ENCODE data around the gene TCEANC. TPM values are rescaled to one million over a fixed set of nuclear protein-coding genes. Genes with fewer than 3 reads are reported as not detected.
A peak's percentile ranks its signal among the peaks of the same experiment; 100 is the strongest.
"Not testable (repeated sequence)": the region's sequence is repeated elsewhere in the genome, so short reads cannot be mapped to it uniquely, and the experiment has no call there.

The TCEANC gene
- 1 to 10 TPM; 3.1 to 5.7 (median 4.9) TPM for polyA plus RNA-seq (ENCODE audit: insufficient read length in 10 of 10)
- long read RNA-seq, donor 1 = 0 reads
- long read RNA-seq, donor 2 = 0 reads
- long read RNA-seq, donor 3 = 0 reads
- long read RNA-seq, donor 4 = 0 reads
- long read RNA-seq, donor 5, partial matches to known transcripts = 0 of 1 reads
- long read RNA-seq, donor 5, other reads (novel, unspliced or antisense) = 0 of 1 reads
- long read RNA-seq, donor 6 = 0 reads
- long read RNA-seq, donor 7 = 0 reads
- long read RNA-seq, donor 8 = 0 reads
- long read RNA-seq, donor 9 = 0 reads

- DNase-seq = peak; percentile 95 to 96 (median 96)
Observed at GRCh38 chrX:13652850-13653693, at the start of gene TCEANC. TSS of gene TCEANC (plus strand) at chrX:13653141. CDS start at chrX:13662509, 9,368 bp downstream.

GRCh38 chrX:13605611-13606010, 47.3 kb upstream of the TCEANC start:
- DNase-seq = no peak

- DNase-seq = no peak
Observed at GRCh38 chrX:13607331-13607995, 45.5 kb upstream of the TCEANC start.

GRCh38 chrX:13607996-13608365, 45.0 kb upstream of the TCEANC start:
- DNase-seq = no peak

GRCh38 chrX:13614154-13614553, 38.8 kb upstream of the TCEANC start:
- no peak for DNase-seq

- no peak for DNase-seq
Observed at GRCh38 chrX:13620207-13620606, 32.7 kb upstream of the TCEANC start.

GRCh38 chrX:13622401-13622964, 30.5 kb upstream of the TCEANC start:
- DNase-seq = peak in 2 of 3 donors; percentile 10 to 48

- DNase-seq = no peak
Observed at GRCh38 chrX:13627306-13627705, 25.6 kb upstream of the TCEANC start.

- not testable (repeated sequence) for DNase-seq
Observed at GRCh38 chrX:13637224-13637623, 15.7 kb upstream of the TCEANC start.

GRCh38 chrX:13638021-13638420, 14.9 kb upstream of the TCEANC start:
- DNase-seq = no peak

GRCh38 chrX:13638826-13639225, 14.1 kb upstream of the TCEANC start:
- DNase-seq = no peak

- DNase-seq = not testable (repeated sequence)
Observed at GRCh38 chrX:13641684-13642083, 11.3 kb upstream of the TCEANC start.

- no peak for DNase-seq
Observed at GRCh38 chrX:13645464-13646153, 7.3 kb upstream of the TCEANC start.

GRCh38 chrX:13646154-13646549, 6.8 kb upstream of the TCEANC start:
- peak; percentile 54 to 80 (median 65) for DNase-seq

- peak; percentile 64 to 77 (median 67) for DNase-seq
Observed at GRCh38 chrX:13647709-13648212, 5.2 kb upstream of the TCEANC start.

- not testable (repeated sequence) for DNase-seq
Observed at GRCh38 chrX:13648336-13648735, 4.6 kb upstream of the TCEANC start.

GRCh38 chrX:13649838-13650237, 3.1 kb upstream of the TCEANC start:
- DNase-seq = peak; percentile 48 to 79 (median 51)

- DNase-seq = no peak
Observed at GRCh38 chrX:13650318-13650717, 2.6 kb upstream of the TCEANC start.

GRCh38 chrX:13651150-13651549, 1.8 kb upstream of the TCEANC start:
- no peak for DNase-seq

- peak in 1 of 3 donors; percentile 58 for DNase-seq
Observed at GRCh38 chrX:13652287-13652793, 601 bp upstream of the TCEANC start.

- DNase-seq = no peak
Observed at GRCh38 chrX:13654116-13654515, 1.2 kb downstream of the TCEANC start.

Data from muscle of back (tissue), 13 donors.